ENCODE results near the gene TACSTD2.

GRCh38 chr1:58566339-58566738, 10.7 kb downstream of the TACSTD2 start:
- no peak for TF ChIP-seq POLR2A (IDR thresholded peaks at IDR 0.05; ENCODE audit: low read depth, low read length)
- TF ChIP-seq CTCF (conservative IDR thresholded peaks at IDR 0.05; ENCODE audit: low read depth, low read length) = no peak
- no peak for TF ChIP-seq MXI1 (IDR thresholded peaks at IDR 0.05; ENCODE audit: borderline replicate concordance, low read depth, low read length)

Measured in IMR-90 (cell line).